Stimulated activated CD8-positive, alpha-beta memory T cell treated with anti-CD3 and anti-CD28 coated beads, Interleukin-2, amount 100 ng/mL, for 48 hours (primary cell): Measurements from ENCODE around the gene TNS1.

Source experiments
- DNase-seq, 2 donors: peaks; one replicate each; pipeline ENCODE4 v3.0.0-alpha.2; 2020; ENCODE audit warnings: low read depth in 2 of 2

TNS1 gene

GRCh38 chr2:217913436-217913835 lies 89.4 kb downstream of the TNS1 start:
- DNase-seq, result no peak

DNA sequence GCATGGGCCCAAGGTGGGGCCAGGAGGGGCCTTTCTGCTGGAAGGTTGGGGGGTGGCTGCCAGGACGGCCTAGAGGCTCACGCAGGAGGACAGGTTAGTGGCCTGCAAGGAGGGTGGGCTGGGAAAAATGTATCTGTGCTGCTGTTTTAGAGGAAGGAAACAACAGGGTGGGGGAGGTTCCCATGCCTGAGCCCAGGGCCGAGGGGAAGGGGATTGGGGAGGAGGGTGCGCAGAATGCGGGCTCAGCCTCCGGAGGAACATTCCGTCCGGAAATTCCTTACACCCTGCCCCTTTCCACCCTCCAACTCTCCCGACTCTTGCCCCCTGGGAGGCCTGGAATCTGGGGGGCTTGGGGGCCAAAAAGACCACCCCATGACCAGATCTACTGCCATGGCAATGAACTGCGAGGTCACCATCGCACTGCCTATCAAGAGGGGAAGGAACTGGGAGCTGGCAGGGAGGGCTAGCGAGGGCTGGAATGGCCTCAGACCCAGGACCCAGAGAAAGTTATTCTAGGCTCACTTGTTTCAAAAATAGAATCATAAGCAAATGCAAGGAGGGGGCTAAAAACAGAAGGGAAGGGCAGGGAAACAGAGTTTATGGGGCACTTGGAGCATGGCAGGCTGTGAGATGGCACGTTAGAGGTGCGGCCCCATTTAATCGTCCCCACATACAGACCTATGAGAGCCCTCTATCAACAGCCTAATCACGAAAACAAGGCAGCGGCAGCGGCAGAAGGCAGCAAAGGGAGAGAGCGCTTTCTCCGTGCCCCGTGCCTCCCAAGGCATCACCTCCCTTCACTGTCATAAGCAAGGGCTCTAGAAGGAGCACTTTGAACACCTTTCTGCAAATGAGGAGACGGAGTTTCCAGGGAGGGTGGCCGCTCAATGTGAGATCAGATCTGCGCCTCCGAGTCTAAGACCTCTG lies 90.4 kb downstream of the TNS1 start:
- no peak for DNase-seq

- DNase-seq, result no peak
Observed at GRCh38 chr2:217911283-217912097, 91.3 kb downstream of the TNS1 start.

DNA sequence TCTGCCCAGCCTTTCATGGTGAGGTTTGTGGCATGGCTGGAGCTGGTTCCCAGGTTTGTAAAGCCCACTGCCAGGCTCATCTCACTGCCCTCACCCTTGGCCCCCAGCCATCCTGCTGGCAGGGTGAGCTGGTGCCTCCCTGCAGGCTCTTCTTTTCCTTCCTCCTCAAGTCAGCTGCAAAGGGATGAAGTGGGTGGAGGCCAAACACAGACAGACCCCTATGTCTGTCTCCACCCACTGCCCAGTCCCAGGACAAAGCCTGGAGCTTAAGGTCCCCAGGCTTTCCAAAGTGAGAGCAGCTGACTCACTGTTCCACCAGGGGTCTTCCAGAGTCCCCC lies 92.0 kb downstream of the TNS1 start:
- DNase-seq, result no peak

DNA sequence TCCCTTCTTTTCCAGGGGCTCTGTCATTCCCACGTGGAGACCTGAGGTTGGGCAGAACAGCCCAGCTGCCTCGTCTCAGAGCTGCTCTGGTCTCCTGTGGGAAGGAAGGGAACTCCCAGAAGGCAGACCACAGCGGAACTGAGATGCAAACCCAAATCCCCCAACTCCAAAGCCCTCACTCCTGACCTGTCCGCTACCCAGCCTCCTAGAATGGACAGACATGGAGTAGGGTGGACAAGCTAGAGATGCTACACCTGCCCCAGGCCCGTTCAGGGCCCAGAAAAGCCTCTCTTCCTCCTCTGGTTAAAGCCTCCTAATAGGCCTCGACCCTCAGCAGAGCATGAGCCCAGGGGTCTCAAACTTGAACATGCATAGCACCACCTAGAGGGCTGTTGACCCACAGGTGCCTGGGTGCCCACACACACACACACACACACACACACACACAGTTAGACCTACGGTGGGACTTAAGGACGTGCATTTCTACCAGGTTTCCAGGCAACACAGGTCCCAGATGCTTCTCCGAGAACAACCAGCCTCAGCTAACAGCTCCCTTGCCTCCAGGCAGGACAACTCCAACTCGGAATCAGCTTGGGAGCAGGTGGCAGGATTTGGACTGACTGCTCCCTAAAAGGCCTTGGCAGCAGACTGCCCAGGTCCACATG lies 93.5 kb downstream of the TNS1 start:
- no peak for DNase-seq

- no peak for DNase-seq
Observed at GRCh38 chr2:217908544-217908943, 94.3 kb downstream of the TNS1 start.

- DNase-seq, result no peak
Observed at GRCh38 chr2:217907266-217907665, 95.5 kb downstream of the TNS1 start.

DNA sequence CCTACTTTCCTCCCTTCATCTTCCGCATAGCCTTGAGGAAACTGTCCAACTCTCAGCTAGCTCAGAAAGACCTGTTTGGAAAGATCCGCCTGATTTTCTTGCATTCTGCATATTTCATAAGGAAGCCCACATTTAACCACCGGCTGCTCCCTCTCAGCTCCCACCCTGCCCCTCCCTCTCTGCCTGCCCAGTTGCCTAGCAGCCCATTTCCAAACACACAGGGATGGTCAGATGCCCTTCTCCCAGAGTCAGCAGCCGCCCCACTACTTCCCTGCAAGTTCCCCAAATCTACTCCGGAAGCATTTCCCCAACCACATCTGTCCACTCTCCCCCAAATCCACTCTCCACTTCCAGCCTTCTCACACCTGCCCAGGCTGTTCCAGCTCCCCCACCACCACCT lies 96.0 kb downstream of the TNS1 start:
- no peak for DNase-seq

DNA sequence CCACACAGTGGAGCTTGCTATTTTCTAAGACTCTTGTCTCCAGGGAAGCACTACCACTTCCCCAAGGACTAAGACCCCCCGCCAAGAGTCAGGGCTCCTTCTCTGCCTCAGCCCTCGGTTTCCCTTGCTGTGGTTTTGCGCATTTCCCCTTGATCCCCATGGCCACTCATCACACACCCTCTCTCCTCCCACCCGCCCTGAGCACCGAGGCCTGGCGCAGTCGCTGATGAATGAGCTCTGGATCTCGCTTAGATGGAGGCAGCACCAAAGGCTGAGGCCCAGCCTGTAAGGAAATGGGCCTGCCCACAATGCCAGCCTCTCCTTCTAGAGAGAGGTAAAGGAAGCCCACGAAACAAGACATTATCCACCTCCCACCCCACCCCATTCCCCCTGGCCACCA lies 96.9 kb downstream of the TNS1 start:
- no peak for DNase-seq

DNA sequence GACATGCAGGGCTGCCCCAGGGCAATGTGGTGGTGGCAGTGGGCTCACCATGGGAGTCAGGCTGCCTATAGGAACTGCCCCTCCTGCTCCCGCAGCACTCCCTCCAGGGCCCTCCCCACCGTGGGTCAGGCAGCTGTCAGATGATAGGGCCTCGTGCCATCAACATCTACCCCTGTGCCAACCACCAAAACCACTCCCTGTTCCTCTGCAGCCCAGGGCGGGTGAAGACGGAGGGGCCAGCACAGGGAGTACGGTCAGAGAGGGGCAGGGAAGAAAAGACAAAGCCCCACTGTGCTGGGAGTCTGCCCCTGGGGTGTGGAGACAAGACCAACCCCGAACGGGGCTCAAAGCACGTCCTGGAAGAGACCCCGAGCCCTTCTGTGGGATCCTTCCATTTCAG lies 97.4 kb downstream of the TNS1 start:
- no peak for DNase-seq

DNA sequence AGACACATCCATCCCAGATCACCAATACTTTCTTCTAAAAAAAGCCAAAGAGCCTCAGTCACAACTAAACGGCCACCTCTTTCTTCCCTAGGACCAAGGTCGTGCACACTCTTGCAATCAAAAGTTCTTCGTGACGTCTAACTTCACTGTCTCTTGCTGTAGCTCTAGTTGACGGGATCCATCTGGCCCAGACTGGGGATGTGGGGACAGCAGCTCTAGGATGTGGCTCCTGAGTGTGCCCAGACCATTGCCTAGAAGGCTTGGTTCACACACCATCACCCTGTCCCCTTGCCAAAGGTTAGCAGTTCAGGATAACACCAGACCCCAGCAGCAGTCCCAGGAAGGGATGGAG lies 98.2 kb downstream of the TNS1 start:
- DNase-seq, result no peak

DNA sequence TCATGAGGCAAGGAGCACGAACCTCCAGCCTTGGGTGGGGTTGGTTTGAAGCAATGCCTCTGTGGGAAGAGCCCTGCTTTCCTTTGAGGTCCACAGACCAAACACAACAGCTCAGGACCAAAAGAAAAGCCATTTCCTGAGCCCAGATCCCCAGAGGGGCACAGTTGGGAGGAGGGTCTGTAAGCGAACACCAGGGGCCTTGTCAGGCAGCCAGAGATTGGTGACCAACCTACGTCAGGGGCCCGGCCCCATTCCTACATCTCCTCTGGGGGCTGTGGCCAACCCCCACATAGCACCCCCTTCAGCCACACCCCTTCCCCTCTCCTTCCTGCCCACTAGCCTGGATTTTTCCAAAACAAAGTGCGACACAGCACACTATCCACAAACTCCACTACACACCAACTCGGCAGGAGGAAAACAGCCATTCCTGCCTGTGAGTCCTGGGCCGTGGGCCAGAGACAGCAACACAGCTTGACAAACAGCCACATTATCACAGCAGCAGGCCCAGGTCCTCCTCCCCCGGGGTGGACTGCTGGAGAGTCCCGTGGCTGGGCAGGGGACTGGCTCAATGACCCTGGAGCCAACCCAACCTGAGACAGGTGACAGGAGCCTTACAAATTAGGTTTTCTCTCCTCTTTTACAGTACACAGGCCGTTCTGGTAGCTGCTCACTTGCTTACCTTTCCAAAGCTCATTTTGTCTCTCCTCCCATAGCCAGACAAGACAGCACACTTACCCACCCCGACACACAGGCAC lies 98.8 kb downstream of the TNS1 start:
- no peak for DNase-seq

DNA sequence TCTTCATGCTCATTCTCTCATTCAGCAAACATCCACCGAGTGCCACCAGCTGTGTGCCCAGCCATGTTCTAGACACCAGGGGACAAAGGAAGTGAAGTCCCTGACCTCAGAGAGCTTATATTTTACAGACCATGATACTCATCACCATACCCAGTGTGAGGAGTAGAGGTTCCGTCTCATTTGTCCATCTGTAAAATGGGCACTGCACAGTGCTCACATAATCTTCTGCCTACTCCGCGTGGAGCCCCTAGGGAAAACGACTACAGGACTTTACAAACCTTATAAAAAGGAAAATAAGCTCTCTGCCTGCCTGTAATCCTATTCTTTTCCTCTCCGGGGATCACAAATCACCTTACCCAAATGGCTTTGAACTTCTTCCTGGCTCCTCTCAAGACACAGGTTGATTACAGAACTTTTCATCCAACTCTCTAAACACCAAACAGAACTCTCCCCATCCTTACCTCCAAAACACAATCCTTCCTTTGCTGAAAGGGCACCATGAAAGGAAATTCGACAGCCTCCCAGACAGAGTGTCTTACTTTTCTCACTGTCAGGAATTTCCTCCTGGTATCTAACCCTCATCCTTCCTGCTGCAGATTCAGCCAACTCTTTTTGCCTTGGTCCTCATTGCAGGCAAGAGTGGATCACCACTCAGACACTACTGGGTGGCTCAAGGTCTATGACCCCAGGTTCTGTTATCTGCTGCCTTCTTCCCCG lies 99.5 kb downstream of the TNS1 start:
- no peak for DNase-seq

DNA sequence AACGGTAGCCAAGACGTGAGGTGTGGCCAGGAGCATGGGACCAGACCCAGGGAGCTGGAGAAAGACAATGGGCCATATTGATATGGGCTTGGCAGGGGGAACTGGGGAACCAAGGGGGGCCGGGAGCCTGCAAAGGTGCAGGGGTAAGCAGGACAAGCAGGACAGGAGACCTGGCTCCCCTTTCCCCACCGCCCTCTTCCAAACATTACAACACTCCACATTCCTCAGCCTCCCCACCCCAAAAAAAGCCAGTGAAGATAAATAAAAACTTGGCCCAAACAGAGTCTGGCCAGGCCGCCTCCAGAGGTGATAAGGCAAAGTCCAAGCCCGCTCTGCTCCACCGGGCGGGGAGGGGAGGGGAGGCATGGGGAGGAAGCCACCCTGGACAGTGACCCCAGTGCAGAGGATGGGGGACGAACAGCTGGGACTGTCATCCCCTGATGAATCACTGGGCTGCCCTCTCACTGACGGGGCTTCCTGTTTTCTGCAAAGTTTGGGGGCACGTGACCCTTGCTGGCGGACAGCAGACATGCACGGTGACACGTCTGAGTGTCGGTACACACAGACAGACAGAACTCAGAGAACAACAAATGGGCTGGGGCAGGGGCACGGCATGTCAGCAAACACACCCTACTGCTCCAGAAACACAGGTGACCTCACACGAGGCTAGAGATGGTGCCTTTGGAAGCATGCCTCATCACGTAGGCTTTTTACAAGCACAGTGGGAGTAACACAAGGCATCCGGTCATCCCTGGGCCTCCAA lies 100.2 kb downstream of the TNS1 start:
- no peak for DNase-seq

GRCh38 chr2:217901835-217902378 lies 100.9 kb downstream of the TNS1 start:
- DNase-seq, result no peak

DNA sequence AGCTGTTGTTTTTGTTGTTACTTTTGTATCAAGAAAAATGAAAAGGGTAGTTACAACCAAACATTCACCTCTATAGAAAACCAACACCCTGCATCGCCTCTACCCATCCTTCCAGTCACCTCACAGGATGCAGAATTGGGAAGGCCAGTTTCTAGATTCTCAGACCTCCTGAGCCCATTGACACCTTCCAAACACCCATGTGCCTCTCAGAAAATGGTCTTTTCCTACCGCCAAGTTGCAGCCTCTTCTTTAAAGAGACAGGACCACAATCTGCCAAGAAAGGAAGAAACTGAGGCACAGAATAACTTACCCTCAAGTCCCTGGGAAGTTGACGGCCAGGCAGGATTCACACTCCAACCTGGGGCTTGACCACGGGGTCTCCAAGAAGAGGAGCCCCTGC lies 101.4 kb downstream of the TNS1 start:
- DNase-seq, result no peak

DNA sequence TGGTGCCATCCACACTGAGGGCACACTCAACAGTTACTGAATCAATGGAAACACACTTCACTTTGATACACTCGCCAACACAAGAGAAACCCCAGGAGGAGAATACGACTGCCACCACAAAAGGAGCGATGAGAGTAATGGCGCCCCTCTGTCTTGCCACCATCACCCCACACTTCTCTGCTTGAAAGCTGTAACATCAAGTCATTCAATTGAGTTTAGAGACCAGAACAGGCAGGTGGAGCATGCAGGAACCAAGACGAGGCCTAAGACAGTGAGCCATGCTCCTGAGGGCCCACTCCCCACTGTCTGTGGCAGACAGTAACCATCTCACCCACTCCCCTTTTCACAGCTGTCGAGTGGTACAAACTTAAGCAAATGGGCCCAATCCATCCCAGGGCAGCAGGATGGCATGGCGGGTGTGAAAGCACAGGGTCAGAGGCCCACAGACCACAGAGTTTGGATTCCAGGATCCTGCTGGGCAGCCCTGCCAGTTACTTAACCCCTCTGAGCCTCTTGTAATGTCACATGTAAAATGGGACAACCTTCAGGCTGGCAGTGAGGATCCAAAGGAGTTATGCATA lies 101.9 kb downstream of the TNS1 start:
- DNase-seq, result no peak

DNA sequence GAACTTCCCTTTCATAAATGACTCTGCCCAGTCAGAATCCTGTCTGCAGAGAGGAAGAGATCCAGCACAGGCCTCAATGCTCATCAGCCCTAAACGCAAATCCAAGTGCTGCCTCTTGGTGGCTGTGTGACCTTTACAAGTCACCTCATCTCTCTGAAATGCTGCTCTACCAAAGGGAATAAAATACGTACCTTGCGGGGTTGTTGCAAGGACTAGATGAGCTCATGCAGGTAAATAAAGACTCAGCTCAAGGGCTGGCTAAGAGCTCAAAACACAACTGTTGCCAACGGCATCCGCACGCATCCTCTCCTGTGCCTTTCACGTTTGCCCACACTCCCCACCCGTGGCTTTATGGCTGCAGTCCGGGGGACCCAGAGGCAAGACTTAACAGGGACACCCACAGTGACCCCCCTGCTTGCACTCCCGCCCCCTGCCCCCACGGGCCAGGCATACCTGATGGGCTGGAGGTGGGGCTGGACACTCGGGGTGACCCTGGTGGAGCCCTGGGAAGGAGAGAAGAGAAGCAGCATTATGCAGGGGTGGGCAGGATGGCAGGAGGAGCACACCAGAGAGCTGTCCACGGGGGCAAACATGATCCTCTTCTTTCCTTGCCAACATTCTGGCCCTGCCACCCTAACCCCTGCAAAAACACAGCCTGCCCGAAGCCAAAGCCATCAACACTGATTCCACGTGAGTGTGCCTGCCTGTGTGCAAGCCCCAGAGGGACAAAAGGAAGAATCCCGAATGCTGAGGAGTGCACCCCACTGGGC lies 102.6 kb downstream of the TNS1 start:
- DNase-seq, result no peak
